ENCODE data around the gene TBC1D24.
"Not testable (repeated sequence)": the region's sequence is repeated elsewhere in the genome, so short reads cannot be mapped to it uniquely, and the experiment has no call there.

The TBC1D24 gene

DNA sequence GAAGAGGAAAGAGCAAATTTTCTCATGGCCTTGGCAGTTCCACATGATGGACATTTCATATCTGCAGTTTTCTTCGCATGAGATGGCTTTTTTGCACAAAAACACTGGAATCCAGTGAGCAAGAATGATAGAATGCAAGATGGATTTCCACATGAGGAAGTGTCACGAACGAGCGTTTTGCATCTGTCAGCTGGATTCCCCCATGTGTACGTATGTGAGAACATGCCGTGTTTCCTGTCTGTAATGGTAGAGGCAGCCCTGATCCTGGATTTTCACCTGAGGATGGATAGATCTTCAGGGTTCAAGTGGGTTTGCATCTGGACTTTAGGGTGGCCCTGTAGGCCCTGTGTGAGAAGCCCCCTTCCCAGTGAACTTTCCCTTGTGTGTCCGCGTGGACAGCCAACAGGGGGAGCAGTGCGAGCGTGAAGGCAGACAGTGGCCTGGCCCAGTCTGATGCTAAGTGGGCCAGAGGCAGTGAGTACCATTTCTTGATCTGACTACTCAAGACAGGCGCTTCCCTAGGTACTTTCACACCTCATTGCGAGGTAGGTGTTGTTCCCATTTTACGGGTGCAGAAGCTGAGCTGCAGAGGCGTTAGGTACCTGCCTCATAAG is 65.0 kb downstream of the TBC1D24 start:
- H3F3A ChIP-seq (ENCODE audit: insufficient read depth); H3K36me3 ChIP-seq (ENCODE audit: low read length); H4K20me1 ChIP-seq (ENCODE audit: low read depth, low read length); H3K9me3 ChIP-seq (ENCODE audit: insufficient read depth, low read length); H2AFZ ChIP-seq (ENCODE audit: low read depth, low read length, severe bottlenecking); H3K27ac ChIP-seq (ENCODE audit: low read depth, low read length); H3K9me2 ChIP-seq (replicated peaks; ENCODE audit: insufficient read depth, low read length); H3K27me3 ChIP-seq (ENCODE audit: low read length); H3K4me3 ChIP-seq (ENCODE audit: insufficient read depth, low read length, poor library complexity, severe bottlenecking): not testable (repeated sequence)
- peaks cover 41% of the 10 kb centered on the region for H3K79me2 ChIP-seq (ENCODE audit: insufficient read depth, low read length)
- peak overlapping the region; percentile 89 for H3K4me2 ChIP-seq (ENCODE audit: low read depth, low read length, poor library complexity, severe bottlenecking)
- H3K9ac ChIP-seq (ENCODE audit: low read length): peak overlapping the region; percentile 20; the same call in 1 of the 2 replicates

DNA sequence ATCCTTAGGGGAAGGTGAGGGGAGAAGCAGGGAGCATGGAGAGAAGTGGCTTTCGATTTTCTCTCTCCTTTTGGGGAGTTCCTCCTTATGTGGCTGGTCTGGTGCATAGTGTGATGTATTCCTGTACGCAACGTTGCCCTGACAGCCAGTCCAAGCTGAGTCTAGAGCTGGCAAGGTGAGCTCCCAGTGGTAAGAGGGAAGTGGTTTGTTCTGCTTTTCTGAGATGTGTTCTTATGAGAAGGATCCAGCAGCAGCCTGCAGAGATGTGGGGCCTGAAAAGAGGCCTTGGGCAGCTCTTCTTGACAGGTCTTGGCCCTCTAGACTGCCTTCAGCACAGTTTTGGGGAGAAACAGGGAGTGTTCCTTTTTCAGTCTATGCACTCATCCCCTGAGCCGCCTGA is 66.0 kb downstream of the TBC1D24 start:
- peak overlapping the region; percentile 3 for H3K4me2 ChIP-seq (ENCODE audit: low read depth, low read length, poor library complexity, severe bottlenecking)

DNA sequence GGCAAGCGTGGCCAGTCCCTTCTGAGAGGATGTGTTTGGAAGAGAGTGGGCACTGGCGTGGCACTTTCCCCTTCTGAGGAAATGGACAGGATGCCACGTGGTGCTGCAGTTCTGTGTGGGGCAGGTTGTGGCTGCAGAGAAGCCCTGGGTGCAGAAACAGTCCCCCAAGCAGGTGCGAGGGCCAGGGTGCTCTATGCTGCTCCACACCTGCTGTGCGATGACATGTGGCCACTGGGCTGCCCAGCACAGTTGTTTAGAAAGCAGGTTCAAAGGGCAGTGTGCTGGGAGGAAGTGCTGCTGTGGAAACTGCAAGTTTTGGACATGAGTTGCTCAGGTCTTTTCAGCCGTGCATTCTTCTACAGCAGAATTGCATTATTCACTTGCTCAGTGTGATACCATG is 66.5 kb downstream of the TBC1D24 start:
- H2AFZ ChIP-seq (ENCODE audit: low read depth, low read length, severe bottlenecking); H3K27ac ChIP-seq (ENCODE audit: low read depth, low read length); H4K20me1 ChIP-seq (ENCODE audit: low read depth, low read length); H3K36me3 ChIP-seq (ENCODE audit: low read length); H3K27me3 ChIP-seq (ENCODE audit: low read length); H3K9me3 ChIP-seq (ENCODE audit: insufficient read depth, low read length); H3K9me2 ChIP-seq (replicated peaks; ENCODE audit: insufficient read depth, low read length); H3K4me3 ChIP-seq (ENCODE audit: insufficient read depth, low read length, poor library complexity, severe bottlenecking); H3F3A ChIP-seq (ENCODE audit: insufficient read depth); H3K9ac ChIP-seq (ENCODE audit: low read length): not testable (repeated sequence)
- Histone ChIP-seq H3K79me2 (ENCODE audit: insufficient read depth, low read length) (peaks cover 55% of the 10 kb centered on the region), H3K4me2 (ENCODE audit: low read depth, low read length, poor library complexity, severe bottlenecking) (peak overlapping the region; percentile 3)

More for the DNA sequence above, 66.0 kb downstream of the TBC1D24 start:
- not testable (repeated sequence) for H3K27me3 ChIP-seq (ENCODE audit: low read length); H3K4me3 ChIP-seq (ENCODE audit: insufficient read depth, low read length, poor library complexity, severe bottlenecking); H4K20me1 ChIP-seq (ENCODE audit: low read depth, low read length); H2AFZ ChIP-seq (ENCODE audit: low read depth, low read length, severe bottlenecking); H3K27ac ChIP-seq (ENCODE audit: low read depth, low read length); H3F3A ChIP-seq (ENCODE audit: insufficient read depth); H3K9me3 ChIP-seq (ENCODE audit: insufficient read depth, low read length); H3K9me2 ChIP-seq (replicated peaks; ENCODE audit: insufficient read depth, low read length); H3K9ac ChIP-seq (ENCODE audit: low read length); H3K36me3 ChIP-seq (ENCODE audit: low read length)
- peaks cover 50% of the 10 kb centered on the region for H3K79me2 ChIP-seq (ENCODE audit: insufficient read depth, low read length)

DNA sequence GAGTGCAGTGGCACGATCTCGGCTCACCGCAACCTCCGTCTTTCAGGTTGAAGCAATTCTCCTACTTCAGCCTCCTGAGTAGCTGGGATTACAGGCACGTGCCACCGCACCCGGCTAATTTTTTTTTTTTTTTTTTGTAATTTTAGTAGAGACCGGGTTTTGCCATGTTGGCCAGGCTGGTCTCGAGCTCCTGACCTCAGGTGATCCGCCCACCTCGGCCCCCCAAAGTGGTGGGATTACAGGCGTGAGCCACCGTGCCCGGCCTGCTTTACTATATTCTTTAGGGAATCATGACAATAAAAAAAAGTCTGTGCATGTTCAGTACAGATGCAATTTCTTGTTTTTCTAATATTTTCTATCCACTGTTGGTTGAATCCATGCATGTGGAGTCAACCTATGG is 68.8 kb downstream of the TBC1D24 start:
- not testable (repeated sequence) for H3K9me2 ChIP-seq (replicated peaks; ENCODE audit: insufficient read depth, low read length); H3K9ac ChIP-seq (ENCODE audit: low read length); H3K36me3 ChIP-seq (ENCODE audit: low read length); H3K27ac ChIP-seq (ENCODE audit: low read depth, low read length); H3K4me3 ChIP-seq (ENCODE audit: insufficient read depth, low read length, poor library complexity, severe bottlenecking); H3F3A ChIP-seq (ENCODE audit: insufficient read depth); H3K9me3 ChIP-seq (ENCODE audit: insufficient read depth, low read length); H3K4me2 ChIP-seq (ENCODE audit: low read depth, low read length, poor library complexity, severe bottlenecking); H3K27me3 ChIP-seq (ENCODE audit: low read length); H4K20me1 ChIP-seq (ENCODE audit: low read depth, low read length); H2AFZ ChIP-seq (ENCODE audit: low read depth, low read length, severe bottlenecking)
- H3K79me2 ChIP-seq (ENCODE audit: insufficient read depth, low read length): peaks cover 54% of the 10 kb centered on the region

DNA sequence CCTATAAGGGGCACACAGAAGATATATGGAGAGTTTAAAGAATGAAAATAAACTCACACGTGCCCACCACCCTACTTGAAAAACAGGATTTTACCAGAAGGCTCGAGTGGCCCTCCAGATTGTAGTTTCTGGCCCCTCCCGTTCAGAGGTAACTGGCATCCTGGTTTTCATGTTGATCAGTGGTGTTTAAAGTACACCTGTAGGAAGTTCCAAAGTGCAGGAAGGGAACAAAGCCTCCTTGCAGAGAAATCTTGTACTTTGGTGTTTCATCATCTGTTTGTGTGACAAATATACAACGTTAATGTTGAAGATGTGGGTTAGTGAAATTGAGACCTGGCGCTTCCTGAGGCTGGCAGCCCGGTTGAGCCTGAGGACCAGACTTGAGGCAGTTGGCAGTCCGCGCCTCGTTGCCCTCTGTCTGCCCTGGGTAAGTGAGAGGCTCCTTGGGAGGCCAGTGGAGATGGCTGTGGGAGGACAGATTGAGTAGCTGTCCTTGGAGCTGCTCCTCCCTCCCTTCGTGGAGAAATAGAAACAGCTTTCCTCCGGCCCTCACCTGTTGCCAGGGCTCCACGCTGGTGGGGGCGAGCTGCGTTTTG is 75.5 kb downstream of the TBC1D24 start:
- H3K4me2 ChIP-seq (ENCODE audit: low read depth, low read length, poor library complexity, severe bottlenecking); H2AFZ ChIP-seq (ENCODE audit: low read depth, low read length, severe bottlenecking); H3K27me3 ChIP-seq (ENCODE audit: low read length); H4K20me1 ChIP-seq (ENCODE audit: low read depth, low read length); H3K4me3 ChIP-seq (ENCODE audit: insufficient read depth, low read length, poor library complexity, severe bottlenecking); H3K9me2 ChIP-seq (replicated peaks; ENCODE audit: insufficient read depth, low read length); H3K27ac ChIP-seq (ENCODE audit: low read depth, low read length); H3K9ac ChIP-seq (ENCODE audit: low read length); H3F3A ChIP-seq (ENCODE audit: insufficient read depth); H3K36me3 ChIP-seq (ENCODE audit: low read length); H3K9me3 ChIP-seq (ENCODE audit: insufficient read depth, low read length): not testable (repeated sequence)
- H3K79me2 ChIP-seq (ENCODE audit: insufficient read depth, low read length): peaks cover 18% of the 10 kb centered on the region

DNA sequence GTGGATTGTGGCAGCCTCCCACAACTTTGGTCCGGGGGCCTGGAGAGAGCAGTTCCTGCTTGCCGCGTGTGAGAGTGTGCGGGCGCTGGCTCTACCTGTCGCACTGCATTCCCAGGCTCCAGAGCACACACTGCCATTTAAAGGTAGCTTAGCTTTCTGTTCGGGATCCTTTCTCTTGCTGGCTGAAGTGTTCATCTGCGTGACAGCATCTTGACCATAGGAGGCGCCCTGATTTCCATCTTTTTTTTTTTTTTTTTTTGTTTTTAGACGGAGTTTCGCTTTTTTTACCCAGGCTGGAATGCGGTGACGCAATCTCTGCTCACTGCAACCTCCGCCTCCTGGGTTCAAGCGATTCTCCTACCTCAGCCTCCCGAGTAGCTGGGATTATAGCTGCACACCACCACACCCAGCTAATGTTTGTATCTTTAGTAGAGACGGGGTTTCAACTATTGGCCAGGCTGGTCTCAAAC is 76.5 kb downstream of the TBC1D24 start:
- not testable (repeated sequence) for H3K9me3 ChIP-seq (ENCODE audit: insufficient read depth, low read length); H2AFZ ChIP-seq (ENCODE audit: low read depth, low read length, severe bottlenecking); H3K9ac ChIP-seq (ENCODE audit: low read length); H3K4me3 ChIP-seq (ENCODE audit: insufficient read depth, low read length, poor library complexity, severe bottlenecking); H3K9me2 ChIP-seq (replicated peaks; ENCODE audit: insufficient read depth, low read length); H3K27ac ChIP-seq (ENCODE audit: low read depth, low read length); H3K27me3 ChIP-seq (ENCODE audit: low read length); H3K4me2 ChIP-seq (ENCODE audit: low read depth, low read length, poor library complexity, severe bottlenecking); H4K20me1 ChIP-seq (ENCODE audit: low read depth, low read length); H3K36me3 ChIP-seq (ENCODE audit: low read length); H3F3A ChIP-seq (ENCODE audit: insufficient read depth); H3K79me2 ChIP-seq (ENCODE audit: insufficient read depth, low read length)

DNA sequence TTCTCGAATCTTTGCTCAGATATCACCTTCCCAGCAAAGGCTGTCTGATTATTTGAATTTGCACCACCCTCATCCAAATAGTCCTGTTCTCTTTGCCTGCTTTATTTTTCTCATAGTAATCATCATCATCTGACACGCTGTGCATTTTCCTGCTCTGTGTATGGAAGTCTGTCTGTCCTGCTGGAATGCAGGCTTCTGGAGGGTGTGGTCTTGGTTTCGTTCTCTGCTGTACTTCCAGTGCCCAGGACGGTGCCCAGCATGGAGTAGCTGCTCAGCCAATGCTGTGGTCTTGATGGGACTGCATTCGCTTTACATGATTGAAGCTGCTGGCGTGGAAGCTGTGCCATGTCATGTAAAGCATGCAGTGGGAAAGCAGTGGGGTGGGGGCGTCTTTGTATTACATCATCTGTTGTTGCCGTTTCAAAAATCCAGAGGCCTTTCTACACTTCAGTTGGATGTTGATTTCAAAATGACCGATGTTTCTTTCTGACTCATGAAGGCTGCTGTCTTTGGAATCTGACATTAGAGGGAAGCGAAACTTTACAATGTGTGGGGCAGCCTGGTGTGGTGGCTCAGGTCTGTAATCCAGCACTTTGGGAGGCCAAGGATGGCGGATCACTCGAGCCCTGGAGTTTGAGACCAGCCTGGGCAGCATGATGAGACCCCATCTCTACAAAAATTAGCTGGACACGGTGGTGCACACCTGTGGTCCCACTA is 79.9 kb downstream of the TBC1D24 start:
- not testable (repeated sequence) for H3K4me2 ChIP-seq (ENCODE audit: low read depth, low read length, poor library complexity, severe bottlenecking); H3K9me3 ChIP-seq (ENCODE audit: insufficient read depth, low read length); H3K27me3 ChIP-seq (ENCODE audit: low read length); H3K79me2 ChIP-seq (ENCODE audit: insufficient read depth, low read length); H3K9me2 ChIP-seq (replicated peaks; ENCODE audit: insufficient read depth, low read length); H4K20me1 ChIP-seq (ENCODE audit: low read depth, low read length); H3K9ac ChIP-seq (ENCODE audit: low read length); H3K36me3 ChIP-seq (ENCODE audit: low read length); H3K27ac ChIP-seq (ENCODE audit: low read depth, low read length); H2AFZ ChIP-seq (ENCODE audit: low read depth, low read length, severe bottlenecking); H3F3A ChIP-seq (ENCODE audit: insufficient read depth); H3K4me3 ChIP-seq (ENCODE audit: insufficient read depth, low read length, poor library complexity, severe bottlenecking)

Data from SU-DHL-6 (cell line).